Activated CD8-positive, alpha-beta T cell treated with anti-CD3 and anti-CD28 coated beads, Interleukin-2, amount 10 ng/mL, durations not matched to agents 7 days and 5 days (primary cell): Measurements from ENCODE around the gene ZNF865. TPM values are rescaled to one million over a fixed set of nuclear protein-coding genes. Genes with fewer than 3 reads are reported as not detected.

Experiments
- ATAC-seq: fragments of 150-1000 bp; cut with Tn5 transposase; one replicate; pipeline ENCODE4 v1.10.0; 2021; ENCODE audit warnings: moderate library complexity
- CTCF ChIA-PET: fragments of 350-600 bp; sonication (Branson Sonifier 250); formaldehyde crosslinking; loops from one replicate; lab custom pipeline; 2021; ENCODE audit warnings: antibody characterized with exemption; lab: Charles Lee
- POLR2A ChIA-PET: fragments of 350-600 bp; sonication (Branson Sonifier 250); formaldehyde crosslinking; loops from one replicate; lab custom pipeline; 2021; ENCODE audit warnings: antibody characterized with exemption; lab: Charles Lee
- DNase-seq: peaks from one replicate; pipeline ENCODE4 v3.0.0-alpha.2; 2020
- H3K27ac Mint-ChIP-seq: one replicate; pipeline ENCODE4 v1.8.0; 2021; ENCODE audit warnings: mild to moderate bottlenecking, mixed read lengths
- H3K27me3 Mint-ChIP-seq: one replicate; pipeline ENCODE4 v1.8.0; 2021; ENCODE audit warnings: low read depth, mixed read lengths
- H3K36me3 Mint-ChIP-seq: one replicate; pipeline ENCODE4 v1.8.0; 2021; ENCODE audit warnings: low read depth, mixed read lengths
- H3K4me1 Mint-ChIP-seq: one replicate; pipeline ENCODE4 v1.8.0; 2021; ENCODE audit warnings: low read depth, mixed read lengths
- H3K4me3 Mint-ChIP-seq: one replicate; pipeline ENCODE4 v1.8.0; 2021; ENCODE audit warnings: mild to moderate bottlenecking, mixed read lengths
- H3K9me3 Mint-ChIP-seq: one replicate; pipeline ENCODE4 v1.8.0; 2022; ENCODE audit warnings: mixed read lengths; ENCODE audit not compliant: insufficient read depth
- total RNA-seq, 2 experiments: library from RNA; stranded (reverse); gene quantifications; one replicate each; pipeline ENCODE4 v1.2.3, GENCODE V29; 2021

ZNF865 gene
- total RNA-seq, 2 experiments from 2014 or later = 14.8 to 15.8 TPM

DNA sequence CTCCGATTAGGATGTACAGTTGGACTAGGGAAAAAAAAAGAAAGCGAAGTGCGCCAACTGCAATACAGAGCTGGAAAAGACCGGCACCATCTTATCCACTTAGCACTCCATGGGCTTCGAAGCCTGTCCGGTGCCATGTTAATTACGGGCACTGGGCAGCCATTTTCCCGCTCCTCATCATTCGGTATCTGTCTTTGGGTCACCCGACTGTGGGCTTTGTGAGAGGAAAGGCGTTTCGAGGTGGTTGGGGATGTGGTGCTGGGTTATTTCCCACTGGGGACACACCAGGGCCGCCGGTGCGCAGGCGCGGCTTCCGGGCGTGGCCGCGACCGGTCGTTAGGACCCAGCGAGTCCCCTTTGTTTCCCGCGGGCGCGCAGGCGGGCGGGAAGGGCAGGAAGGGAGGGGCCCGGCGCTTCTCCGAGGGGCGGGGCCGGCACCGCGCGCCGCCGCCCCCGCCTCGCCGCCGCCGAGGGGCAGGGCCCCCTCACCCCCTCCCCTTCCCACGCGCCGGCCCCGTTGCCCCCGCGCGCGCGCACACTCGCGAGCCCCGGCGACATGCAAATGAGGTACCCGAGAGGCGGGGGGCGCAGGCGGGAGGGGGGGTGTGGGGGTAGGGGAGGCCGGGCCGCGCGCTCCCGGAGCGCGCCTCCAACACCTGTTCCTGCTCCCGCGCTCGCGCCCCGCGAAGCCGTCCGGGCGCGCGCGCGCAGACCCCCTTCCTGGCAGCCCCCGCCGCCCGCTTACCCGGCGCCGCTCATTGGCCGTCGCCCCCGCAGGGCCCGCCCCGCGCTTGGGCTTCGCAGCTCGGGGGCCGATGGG lies 5.4 kb upstream of the ZNF865 start, which contains the start of gene ZNF524:
Gene ZNF524 (plus strand): TSS at position 447 of the 820 bp plus-strand sequence. CDS start 1,825 bp downstream, outside the sequence.
- no peaks in the 10 kb centered on the region for H3K9me3 Mint-ChIP-seq
- DNase-seq (peak; percentile 88), ATAC-seq (peak; percentile 67)
- peak within 1 kb of the TSS; percentile 97 for H3K4me3 Mint-ChIP-seq
- ChIA-PET CTCF (interaction anchor here (0.9 to 1.8 kb wide), 8 partner anchors 19 to 259 kb away, joined by 3 to 12 read pairs (median 3); partner anchors contain the start of gene ZNF784), POLR2A (interaction anchor here (0.7 to 2.4 kb wide), 11 partner anchors 12 to 193 kb away, joined by 3 to 10 read pairs (median 3); partner anchors contain the start of genes U2AF2, UBE2S, ZNF579 and ZNF784)
- H3K27me3 Mint-ChIP-seq = no peaks in the 10 kb centered on the region
- H3K36me3 Mint-ChIP-seq = peaks cover 42% of the 10 kb centered on the region
- peak within 1 kb of the TSS; percentile 100 for H3K27ac Mint-ChIP-seq
- H3K4me1 Mint-ChIP-seq = peaks cover 40% of the 10 kb centered on the region

DNA sequence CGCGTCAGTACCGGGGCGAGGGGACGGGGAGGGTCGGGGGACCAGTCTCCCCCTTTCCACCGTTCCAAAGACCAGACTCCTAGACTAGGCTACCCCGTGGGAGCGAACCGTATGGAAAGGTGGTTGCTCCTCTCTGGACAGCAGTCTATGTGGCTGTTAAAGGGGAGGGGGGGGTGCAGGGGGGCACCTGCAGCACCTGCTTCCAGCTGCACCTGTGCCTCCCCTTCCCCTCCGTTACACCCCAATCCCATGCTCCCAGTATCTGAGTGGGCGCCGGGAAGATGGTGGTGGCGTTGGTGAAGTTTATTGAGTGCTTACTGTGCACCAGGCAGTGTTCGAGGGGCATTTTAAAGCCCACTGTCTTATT lies 4.8 kb upstream of the ZNF865 start:
- H3K27me3 Mint-ChIP-seq = no peaks in the 10 kb centered on the region

DNA sequence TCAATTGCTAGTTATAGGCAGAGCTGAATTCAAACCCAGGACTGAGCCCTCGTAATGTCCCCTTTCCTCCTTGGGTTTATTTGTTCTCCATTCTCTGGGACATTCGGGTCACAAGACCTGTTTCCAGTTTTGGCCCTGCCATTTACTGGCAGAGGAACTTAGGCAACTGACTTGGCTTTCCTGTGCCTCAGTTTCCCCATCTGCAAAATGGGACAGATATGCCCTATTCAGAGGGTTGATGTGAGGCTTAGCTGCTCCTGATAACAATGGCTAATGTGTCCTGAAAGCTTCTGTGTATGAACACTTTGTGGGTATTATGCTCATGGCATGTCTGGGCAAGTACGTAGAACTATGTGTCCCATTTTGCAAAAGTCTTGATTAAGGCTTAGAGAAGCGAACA lies 4.4 kb upstream of the ZNF865 start:
- H3K4me1 Mint-ChIP-seq = peaks cover 43% of the 10 kb centered on the region
- H3K4me3 Mint-ChIP-seq = peak overlapping the region; percentile 85
- DNase-seq (no peak), ATAC-seq (no peak)
- ChIA-PET CTCF (interaction anchor here (1.2 kb wide), 1 partner anchor 18 kb away, joined by 3 read pairs; no protein-coding TSS in a partner anchor), POLR2A (no interaction called here)
- no peaks in the 10 kb centered on the region for H3K27me3 Mint-ChIP-seq
- H3K36me3 Mint-ChIP-seq = peaks cover 36% of the 10 kb centered on the region
- no peaks in the 10 kb centered on the region for H3K9me3 Mint-ChIP-seq
- peak overlapping the region; percentile 81 for H3K27ac Mint-ChIP-seq

More for the DNA sequence above, 4.8 kb upstream of the ZNF865 start:
- POLR2A ChIA-PET = no interaction called here
- Mint-ChIP-seq H3K4me3 (peak overlapping the region; percentile 85), H3K27ac (peak overlapping the region; percentile 81), H3K36me3 (peaks cover 36% of the 10 kb centered on the region), H3K4me1 (peaks cover 40% of the 10 kb centered on the region), H3K9me3 (no peaks in the 10 kb centered on the region)
- CTCF ChIA-PET = interaction anchor here (1.2 kb wide), 2 partner anchors 18 to 26 kb away, joined by 3 read pairs; no protein-coding TSS in a partner anchor
- DNase-seq (no peak), ATAC-seq (no peak)

DNA sequence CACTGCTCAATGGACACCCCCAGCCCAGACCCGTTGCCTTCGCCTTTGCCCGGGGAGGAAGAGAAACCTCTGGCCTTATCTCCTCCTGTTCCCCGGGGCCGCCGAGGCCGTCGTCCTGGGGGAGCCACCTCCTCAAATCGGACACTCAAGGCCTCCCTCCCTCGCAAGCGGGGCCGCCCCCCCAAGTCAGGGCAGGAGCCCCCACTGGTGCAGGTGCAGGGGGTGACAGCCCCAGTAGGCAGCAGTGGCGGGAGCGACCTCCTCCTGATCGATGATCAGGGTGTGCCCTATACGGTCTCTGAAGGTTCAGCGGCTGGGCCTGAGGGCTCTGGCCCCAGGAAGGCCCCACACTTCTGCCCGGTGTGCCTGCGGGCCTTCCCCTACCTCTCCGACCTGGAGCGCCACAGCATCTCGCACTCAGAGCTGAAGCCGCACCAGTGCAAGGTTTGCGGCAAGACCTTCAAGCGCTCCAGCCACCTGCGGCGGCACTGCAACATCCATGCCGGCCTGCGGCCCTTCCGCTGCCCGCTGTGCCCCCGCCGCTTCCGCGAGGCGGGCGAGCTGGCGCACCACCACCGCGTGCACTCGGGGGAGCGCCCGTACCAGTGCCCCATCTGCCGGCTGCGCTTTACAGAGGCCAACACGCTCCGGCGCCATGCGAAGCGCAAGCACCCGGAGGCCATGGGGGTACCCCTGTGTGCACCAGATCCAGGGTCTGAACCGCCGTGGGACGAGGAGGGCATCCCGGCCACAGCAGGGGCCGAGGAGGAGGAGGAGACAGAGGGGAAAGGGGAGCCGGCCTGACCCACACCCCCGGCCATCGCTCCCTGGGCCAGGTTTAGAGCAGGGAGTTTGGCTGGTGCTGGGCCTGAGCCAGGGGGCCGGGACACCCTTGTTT lies 3.1 kb upstream of the ZNF865 start:
- no peaks in the 10 kb centered on the region for H3K9me3 Mint-ChIP-seq
- peaks cover 33% of the 10 kb centered on the region for H3K36me3 Mint-ChIP-seq
- DNase-seq (no peak), ATAC-seq (no peak)
- H3K4me3 Mint-ChIP-seq = no peak overlapping the region
- ChIA-PET POLR2A (no interaction called here), CTCF (no interaction called here)
- peaks cover 56% of the 10 kb centered on the region for H3K4me1 Mint-ChIP-seq
- H3K27ac Mint-ChIP-seq = no peak overlapping the region
- H3K27me3 Mint-ChIP-seq = no peaks in the 10 kb centered on the region

GRCh38 chr19:55603115-55603514 lies 2.3 kb upstream of the ZNF865 start:
- ATAC-seq = no peak
- Mint-ChIP-seq H3K4me3 (no peak overlapping the region), H3K4me1 (peaks cover 60% of the 10 kb centered on the region), H3K27ac (no peak overlapping the region), H3K36me3 (peaks cover 36% of the 10 kb centered on the region), H3K9me3 (no peaks in the 10 kb centered on the region), H3K27me3 (no peaks in the 10 kb centered on the region)
- DNase-seq = no peak
- POLR2A ChIA-PET = no interaction called here
- CTCF ChIA-PET = interaction anchor here (5.6 kb wide), 1 partner anchor 22 kb away, joined by 59 read pairs; the partner anchor contains the start of gene ZNF784

DNA sequence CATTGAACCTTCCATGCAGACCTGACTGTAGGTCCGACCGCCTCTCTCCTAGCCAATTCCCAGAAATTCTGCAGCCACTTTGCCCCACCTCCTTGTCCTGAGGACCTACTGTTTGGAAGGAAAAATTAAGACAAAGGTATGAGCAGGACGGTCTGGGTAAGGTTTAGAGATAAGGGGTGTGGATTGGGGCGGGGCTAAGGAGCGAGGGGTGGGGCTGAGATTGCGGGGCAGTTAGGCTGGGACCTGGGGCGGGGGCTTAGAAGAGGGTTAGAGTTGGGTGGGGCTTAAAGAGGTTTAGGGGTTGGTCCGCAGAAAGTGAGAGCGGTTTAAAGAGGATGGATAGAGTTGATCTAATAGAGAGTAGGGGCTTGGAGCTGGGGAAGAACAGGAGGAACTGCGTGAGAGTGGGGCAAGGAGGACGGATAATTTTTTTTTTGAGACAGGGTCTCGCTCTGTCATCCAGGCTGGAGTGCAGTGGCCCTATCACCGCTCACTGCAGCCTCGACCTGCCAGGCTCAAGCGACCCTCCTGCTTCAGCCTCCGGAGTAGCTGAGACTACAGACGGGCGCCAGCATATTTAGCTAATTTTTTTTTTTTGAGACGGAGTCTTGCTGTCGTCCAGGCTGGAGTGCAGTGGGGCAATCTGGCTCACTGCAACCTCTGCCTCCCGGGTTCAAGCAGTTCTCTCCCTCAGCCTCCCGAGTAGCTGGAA lies 1.7 kb upstream of the ZNF865 start:
- no peaks in the 10 kb centered on the region for H3K27me3 Mint-ChIP-seq
- peaks cover 57% of the 10 kb centered on the region for H3K4me1 Mint-ChIP-seq
- no peaks in the 10 kb centered on the region for H3K9me3 Mint-ChIP-seq
- CTCF ChIA-PET = interaction anchor here (0.7 to 5.6 kb wide), 5 partner anchors 21 to 303 kb away, joined by 3 to 59 read pairs (median 4); partner anchors contain the start of gene ZNF784
- ATAC-seq (no peak), DNase-seq (no peak)
- H3K27ac Mint-ChIP-seq = peak overlapping the region; percentile 57
- POLR2A ChIA-PET = interaction anchor here (1.2 kb wide), 2 partner anchors 21 to 22 kb away, joined by 3 read pairs; no protein-coding TSS in a partner anchor
- H3K4me3 Mint-ChIP-seq = peak overlapping the region; percentile 83
- peaks cover 36% of the 10 kb centered on the region for H3K36me3 Mint-ChIP-seq

DNA sequence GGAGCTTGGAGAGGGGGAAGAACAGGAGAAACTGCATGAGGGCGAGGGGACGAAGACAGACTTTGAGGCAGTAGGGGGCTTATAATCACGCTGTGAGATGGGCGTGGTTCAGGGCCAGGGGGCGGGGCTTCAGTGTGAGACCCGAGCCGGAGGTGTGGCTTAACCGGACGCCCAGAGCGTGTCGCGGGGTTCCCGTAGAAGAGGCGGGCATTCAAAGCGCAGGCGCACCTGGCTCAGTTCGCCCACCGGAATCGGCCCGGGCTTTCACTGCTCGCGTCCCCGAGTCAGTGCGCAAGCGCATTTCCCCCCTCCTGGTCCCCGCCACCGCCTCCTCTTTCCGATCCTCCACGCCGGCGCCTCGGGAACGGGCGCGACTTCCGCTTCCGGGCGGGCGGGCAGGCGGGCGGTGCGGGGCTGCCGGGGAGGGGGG lies 225 bp upstream of the ZNF865 start:
- DNase-seq (peak; percentile 99), ATAC-seq (peak; percentile 84)
- H3K27ac Mint-ChIP-seq = peak overlapping the region; percentile 94
- ChIA-PET CTCF (interaction anchor here (0.8 to 5.6 kb wide), 17 partner anchors 14 to 304 kb away, joined by 3 to 59 read pairs (median 8); partner anchors contain the start of genes U2AF2, ZNF628 and ZNF784), POLR2A (interaction anchor here (0.9 to 2.2 kb wide), 7 partner anchors 9 to 351 kb away, joined by 3 to 27 read pairs (median 3); partner anchors contain the start of genes U2AF2 and ZNF784)
- H3K9me3 Mint-ChIP-seq = no peaks in the 10 kb centered on the region
- H3K27me3 Mint-ChIP-seq = no peaks in the 10 kb centered on the region
- peaks cover 61% of the 10 kb centered on the region for H3K4me1 Mint-ChIP-seq
- peak overlapping the region; percentile 83 for H3K4me3 Mint-ChIP-seq
- H3K36me3 Mint-ChIP-seq = peaks cover 46% of the 10 kb centered on the region

- Mint-ChIP-seq H3K27me3 (no peaks in the 10 kb centered on the region), H3K4me3 (peak overlapping the region; percentile 91), H3K36me3 (peaks cover 54% of the 10 kb centered on the region), H3K4me1 (peaks cover 54% of the 10 kb centered on the region), H3K27ac (peak overlapping the region; percentile 96), H3K9me3 (no peaks in the 10 kb centered on the region)
- ATAC-seq (no peak), DNase-seq (no peak)
- POLR2A ChIA-PET = interaction anchor here (0.8 to 2.2 kb wide), 9 partner anchors 10 to 352 kb away, joined by 3 to 27 read pairs (median 3); partner anchors contain the start of genes U2AF2 and ZNF784
- CTCF ChIA-PET = interaction anchor here (0.6 to 5.6 kb wide), 22 partner anchors 13 to 314 kb away, joined by 3 to 59 read pairs (median 5); partner anchors contain the start of genes U2AF2, ZNF628 and ZNF784
Observed at GRCh38 chr19:55606471-55606787, 982 bp downstream of the ZNF865 start.

DNA sequence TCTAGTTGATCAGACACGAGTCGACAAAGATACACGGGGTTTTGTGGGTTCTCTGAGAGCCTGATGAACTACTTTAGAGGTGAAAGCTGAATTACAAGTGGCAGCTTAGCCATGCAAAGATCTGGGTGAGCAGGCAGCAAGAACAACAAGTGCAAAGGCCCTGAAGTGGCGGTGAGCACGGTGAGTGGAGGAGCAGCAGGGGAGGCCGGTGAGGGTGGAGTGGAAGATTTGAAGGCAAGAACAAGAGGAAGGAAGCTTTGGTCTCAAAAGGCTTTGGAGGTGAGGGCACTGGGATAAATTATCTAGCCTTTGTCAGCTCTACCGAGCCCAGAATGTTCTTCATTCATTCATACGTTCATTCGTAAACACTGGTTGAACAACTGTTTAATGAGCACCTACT lies 1.4 kb downstream of the ZNF865 start:
- CTCF ChIA-PET = interaction anchor here (0.6 to 5.6 kb wide), 22 partner anchors 13 to 314 kb away, joined by 3 to 59 read pairs (median 5); partner anchors contain the start of genes U2AF2, ZNF628 and ZNF784

DNA sequence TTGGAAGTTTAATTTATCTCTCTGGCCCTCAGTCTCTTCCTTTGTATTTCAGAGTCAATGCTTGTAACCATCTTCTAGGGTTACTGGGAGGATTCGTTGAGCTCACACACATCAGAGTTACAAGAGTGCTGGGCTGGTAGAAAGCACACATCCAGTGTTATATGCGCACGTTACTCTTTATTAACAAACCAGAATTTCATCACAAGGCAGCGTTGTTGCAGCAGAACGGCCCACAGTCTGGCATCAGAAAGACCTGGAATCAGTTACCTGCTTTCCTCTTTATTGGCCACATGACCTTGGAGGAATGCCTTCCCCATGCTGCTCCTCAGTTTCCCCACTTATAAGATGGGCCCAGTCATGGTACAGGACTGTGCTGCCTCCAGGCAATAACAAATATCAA lies 3.9 kb downstream of the ZNF865 start:
- Mint-ChIP-seq H3K4me3 (no peak overlapping the region), H3K36me3 (peaks cover 50% of the 10 kb centered on the region), H3K27ac (no peak overlapping the region), H3K4me1 (peaks cover 40% of the 10 kb centered on the region), H3K27me3 (no peaks in the 10 kb centered on the region), H3K9me3 (no peaks in the 10 kb centered on the region)
- DNase-seq (no peak), ATAC-seq (no peak)
- CTCF ChIA-PET = interaction anchor here (2.7 kb wide), 1 partner anchor 23 kb away, joined by 8 read pairs; no protein-coding TSS in a partner anchor
- POLR2A ChIA-PET = no interaction called here

More for the DNA sequence above, 1.4 kb downstream of the ZNF865 start:
- ATAC-seq (no peak), DNase-seq (no peak)
- Mint-ChIP-seq H3K27ac (peak overlapping the region; percentile 96), H3K4me1 (peaks cover 51% of the 10 kb centered on the region), H3K9me3 (no peaks in the 10 kb centered on the region), H3K4me3 (peak overlapping the region; percentile 91), H3K27me3 (no peaks in the 10 kb centered on the region), H3K36me3 (peaks cover 52% of the 10 kb centered on the region)
- POLR2A ChIA-PET = interaction anchor here (1.3 to 2.2 kb wide), 4 partner anchors 10 to 27 kb away, joined by 3 to 27 read pairs (median 5); partner anchors contain the start of gene ZNF784
